T-cell (primary cell): ENCODE results near the gene SMARCC1. TPM values are rescaled to one million over a fixed set of nuclear protein-coding genes. Genes with fewer than 3 reads are reported as not detected.
A peak's percentile ranks its signal among the peaks of the same experiment; 100 is the strongest.

Source experiments
- ATAC-seq, 4 experiments: fragments of 200-7000 bp in 3 of 4; fragments of 150-1000 bp in 1 of 4; cut with Tn5 transposase; replicated peaks in 1 of 4; 1 replicate in 3 of 4; 2 replicates in 1 of 4; pipeline ENCODE4 v1.10.0; 2021; ENCODE audit warnings: moderate library complexity in 3 of 4, mild to moderate bottlenecking in 2 of 4, moderate number of reproducible peaks in 1 of 4
- CTCF ChIA-PET, 2 donors: fragments of 300-600 bp; sonication (Branson Sonifier 250); formaldehyde crosslinking; loops; one replicate each; lab custom pipeline; 2022; ENCODE audit warnings: antibody characterized with exemption in 2 of 2; lab: Charles Lee
- POLR2A ChIA-PET, 2 donors: fragments of 300-600 bp; sonication (Branson Sonifier 250); formaldehyde crosslinking; loops; one replicate each; lab custom pipeline; 2022; ENCODE audit warnings: antibody characterized with exemption in 2 of 2; lab: Charles Lee
- DNase-seq, 35 experiments: peaks; one replicate each; pipeline versions ENCODE4 v3.0.0 to v3.0.0-alpha.2; 2013 to 2023
- H3K27ac ChIP-seq: one replicate; pipeline ENCODE4 v1.5.1; 2013; ENCODE audit warnings: low read length
- H3K27me3 ChIP-seq, 2 experiments: replicated peaks in 1 of 2; 1 replicate in 1 of 2; 2 replicates in 1 of 2; pipeline versions ENCODE4 v1.6.1 to v1.7.0; 2013; ENCODE audit warnings: low read length in 1 of 2, mixed read lengths in 1 of 2; ENCODE audit not compliant: control insufficient read depth in 2 of 2, insufficient read depth in 2 of 2; ENCODE audit errors: extremely low read depth in 1 of 2
- H3K36me3 ChIP-seq, 2 donors: 1 replicate in 1 of 2; 2 replicates in 1 of 2; pipeline versions ENCODE4 v1.6.1 to v1.7.0; 2013; ENCODE audit warnings: low read length in 1 of 2; ENCODE audit not compliant: control insufficient read depth in 2 of 2, insufficient read depth in 1 of 2; ENCODE audit errors: extremely low read depth in 1 of 2
- H3K4me1 ChIP-seq, 2 experiments: 1 replicate in 1 of 2; 2 replicates in 1 of 2; pipeline versions ENCODE4 v1.6.1 to v1.7.0; 2013; ENCODE audit warnings: low read length in 2 of 2, mixed read lengths in 1 of 2; ENCODE audit not compliant: insufficient read depth in 2 of 2, control insufficient read depth in 1 of 2; ENCODE audit errors: extremely low read depth in 1 of 2
- H3K4me3 ChIP-seq, 2 donors: 1 replicate in 1 of 2; 2 replicates in 1 of 2; pipeline versions ENCODE4 v1.5.1 to v1.7.0; 2013; ENCODE audit warnings: mild to moderate bottlenecking in 2 of 2, low read length in 1 of 2, moderate library complexity in 1 of 2; ENCODE audit not compliant: control insufficient read depth in 1 of 2; ENCODE audit errors: extremely low read depth in 1 of 2
- H3K9me3 ChIP-seq: 2 replicates; pipeline ENCODE4 v1.7.0; 2013
- H3K27ac Mint-ChIP-seq, 2 donors: one replicate each; pipeline ENCODE4 v1.8.0; 2020 to 2021; ENCODE audit warnings: mild to moderate bottlenecking in 2 of 2, mixed read lengths in 2 of 2
- H3K27me3 Mint-ChIP-seq, 2 donors: one replicate each; pipeline ENCODE4 v1.8.0; 2021 to 2022; ENCODE audit warnings: mixed read lengths in 2 of 2
- H3K36me3 Mint-ChIP-seq: one replicate; pipeline ENCODE4 v1.8.0; 2021; ENCODE audit warnings: mixed read lengths
- H3K4me1 Mint-ChIP-seq, 3 donors: one replicate each; pipeline ENCODE4 v1.8.0; 2020 to 2022; ENCODE audit warnings: mixed read lengths in 3 of 3, mild to moderate bottlenecking in 1 of 3
- H3K4me3 Mint-ChIP-seq, 3 donors: one replicate each; pipeline ENCODE4 v1.8.0; 2020 to 2022; ENCODE audit warnings: mild to moderate bottlenecking in 3 of 3, mixed read lengths in 3 of 3, moderate library complexity in 3 of 3
- H3K9me3 Mint-ChIP-seq, 3 donors: one replicate each; pipeline ENCODE4 v1.8.0; 2020 to 2022; ENCODE audit warnings: mixed read lengths in 3 of 3
- WGBS: methylation state at CpG from one replicate; pipeline ENCODE4 v1.1.5; 2013; ENCODE audit warnings: missing lambda C conversion rate; ENCODE audit not compliant: insufficient coverage; 5-methylcytosine and 5-hydroxymethylcytosine counted together
- total RNA-seq, 35 experiments: library from RNA in 6 of 35; stranded (reverse) in 6 of 35; fragments of 120-200 nt in 1 of 35; gene quantifications; one replicate each; pipeline versions ENCODE4 v1.2.1 to v1.2.4 and lab custom pipeline; 2013 to 2026

Gene SMARCC1
- total RNA-seq, 5 donors from 2014 or later (not counting 1 experiment from before 2014, with no cell fraction given) = 88.9 to 99.3 (median 92.4) TPM

DNA sequence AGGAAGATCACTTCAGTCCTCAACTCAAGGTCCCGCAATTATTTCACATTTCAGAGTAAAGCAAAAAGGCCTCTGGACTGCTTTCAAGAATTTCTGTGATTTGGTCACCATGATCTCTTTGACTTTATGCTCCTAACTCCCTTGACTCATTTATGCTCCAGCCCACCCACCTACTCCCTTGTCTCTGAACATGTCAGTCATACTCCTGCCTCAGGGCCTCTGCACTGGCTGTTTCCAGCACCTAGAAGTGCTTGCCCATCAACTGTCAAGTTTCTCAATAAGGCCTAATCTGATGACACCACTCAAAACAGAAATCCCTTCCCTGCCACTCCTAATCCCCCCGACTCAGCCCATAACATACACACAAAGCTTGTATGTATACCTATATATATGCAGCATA is 166.9 kb downstream of the SMARCC1 start:
- Histone ChIP-seq H3K27me3 (no peaks in the 10 kb centered on the region), H3K4me1 (no peaks in the 10 kb centered on the region), H3K4me3 (no peak overlapping the region), H3K9me3 (no peaks in the 10 kb centered on the region), H3K27ac (no peak overlapping the region), H3K36me3 (peaks cover 12 to 71% of the 10 kb centered on the region in 2 donors)
- Mint-ChIP-seq H3K9me3 (no peaks in the 10 kb centered on the region), H3K4me3 (no peak overlapping the region), H3K27ac (no peak overlapping the region), H3K36me3 (peaks cover 42% of the 10 kb centered on the region), H3K27me3 (no peaks in the 10 kb centered on the region), H3K4me1 (peaks cover 0 to 4% (median 0%) of the 10 kb centered on the region in 3 donors)
- WGBS = 100% methylated on average over 1 of the region's 2 CpGs
- ATAC-seq (no peak), DNase-seq (no peak)
- ChIA-PET CTCF (interaction anchor here in 1 of 2 donors (0.5 kb wide), 1 partner anchor 209 kb away, joined by 4 read pairs; no protein-coding TSS in a partner anchor), POLR2A (interaction anchor here in 1 of 2 donors (0.6 kb wide), 1 partner anchor 82 kb away, joined by 8 read pairs; no protein-coding TSS in a partner anchor)

DNA sequence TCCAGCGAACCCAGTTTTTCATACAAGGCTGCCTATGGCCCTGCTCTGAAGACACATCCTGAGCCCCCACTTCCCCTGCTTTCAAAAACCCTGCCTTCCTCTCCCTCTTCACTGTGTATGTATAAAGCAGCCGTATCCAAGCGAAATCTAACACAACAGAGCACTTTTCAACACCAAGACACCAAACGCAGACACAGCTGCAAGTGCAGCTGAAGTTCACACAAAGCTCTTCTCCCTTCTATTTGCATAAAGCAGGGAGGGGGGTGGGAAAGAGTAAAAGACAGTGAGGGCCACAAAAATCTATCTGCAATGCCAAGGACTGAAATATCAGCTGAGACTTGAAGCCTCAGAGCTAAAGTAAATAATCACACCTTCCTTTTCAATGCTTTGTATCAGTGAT is 168.0 kb downstream of the SMARCC1 start:
- peaks cover 0 to 4% (median 0%) of the 10 kb centered on the region in 3 donors for H3K4me1 Mint-ChIP-seq
- no peak overlapping the region for H3K4me3 Mint-ChIP-seq
- H3K36me3 Mint-ChIP-seq = peaks cover 40% of the 10 kb centered on the region
- POLR2A ChIA-PET = no interaction called here
- no peaks in the 10 kb centered on the region for H3K27me3 ChIP-seq
- no peaks in the 10 kb centered on the region for H3K27me3 Mint-ChIP-seq
- no peak overlapping the region for H3K4me3 ChIP-seq
- no peaks in the 10 kb centered on the region for H3K4me1 ChIP-seq
- CTCF ChIA-PET = interaction anchor here in 1 of 2 donors (0.7 kb wide), 1 partner anchor 53 kb away, joined by 3 read pairs; no protein-coding TSS in a partner anchor
- no peaks in the 10 kb centered on the region for H3K9me3 Mint-ChIP-seq
- H3K27ac ChIP-seq = no peak overlapping the region
- ATAC-seq (no peak), DNase-seq (no peak)
- peaks cover 5 to 64% of the 10 kb centered on the region in 2 donors for H3K36me3 ChIP-seq
- H3K9me3 ChIP-seq = no peaks in the 10 kb centered on the region
- H3K27ac Mint-ChIP-seq = no peak overlapping the region
- WGBS = 80% methylated on average over 1 of the region's 4 CpGs

DNA sequence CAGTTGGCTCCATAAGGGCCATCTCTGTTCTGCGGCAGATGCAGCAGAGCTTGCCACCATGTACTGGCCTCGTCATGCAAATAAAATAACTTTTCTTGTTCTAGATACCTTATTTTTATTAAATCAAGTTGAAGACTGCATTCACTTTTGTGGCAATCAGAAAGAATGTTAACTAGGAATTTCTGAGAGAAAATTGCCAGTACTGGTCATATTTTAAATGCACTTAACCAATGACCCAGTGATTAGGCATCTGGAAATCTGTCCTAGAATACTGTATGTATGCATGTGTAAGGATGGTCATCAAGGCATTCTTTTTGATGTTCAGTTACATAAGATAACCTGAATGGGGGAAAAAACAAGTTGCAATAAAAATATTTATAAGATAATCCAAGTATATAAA is 168.8 kb downstream of the SMARCC1 start:
- CTCF ChIA-PET = no interaction called here

DNA sequence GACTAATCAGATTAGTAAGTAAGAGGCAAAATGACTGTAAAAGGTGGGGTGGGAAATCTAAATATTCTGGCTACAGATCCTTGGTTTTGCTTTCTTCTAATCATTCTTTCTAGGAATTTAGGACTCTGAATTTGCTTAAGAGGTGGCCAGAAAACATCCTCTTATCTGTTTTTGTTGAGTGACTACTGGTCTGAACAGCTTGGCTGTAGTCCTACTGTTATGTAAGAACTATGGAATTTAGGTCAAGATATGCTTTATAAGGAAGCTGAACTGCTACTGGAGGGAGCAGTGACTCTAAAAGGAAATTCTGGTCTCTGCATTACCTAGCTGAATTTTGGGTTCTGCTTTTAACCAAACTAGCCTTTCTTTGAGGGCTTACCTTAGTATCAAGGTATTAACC is 169.5 kb downstream of the SMARCC1 start:
- CTCF ChIA-PET = no interaction called here
- H3K27me3 Mint-ChIP-seq = no peaks in the 10 kb centered on the region

More for the DNA sequence above, 168.8 kb downstream of the SMARCC1 start:
- no CpG with 5 or more reads among the region's 2 CpGs for WGBS
- Histone ChIP-seq H3K27ac (no peak overlapping the region), H3K9me3 (no peaks in the 10 kb centered on the region), H3K4me1 (no peaks in the 10 kb centered on the region), H3K27me3 (no peaks in the 10 kb centered on the region), H3K36me3 (peaks cover 5 to 64% of the 10 kb centered on the region in 2 donors), H3K4me3 (no peak overlapping the region)
- POLR2A ChIA-PET = no interaction called here
- H3K27ac Mint-ChIP-seq = no peak overlapping the region
- H3K4me1 Mint-ChIP-seq = peaks cover 0 to 3% (median 0%) of the 10 kb centered on the region in 3 donors
- H3K9me3 Mint-ChIP-seq = no peaks in the 10 kb centered on the region
- peaks cover 42% of the 10 kb centered on the region for H3K36me3 Mint-ChIP-seq
- H3K27me3 Mint-ChIP-seq = no peaks in the 10 kb centered on the region
- DNase-seq (no peak), ATAC-seq (no peak)
- no peak overlapping the region for H3K4me3 Mint-ChIP-seq

DNA sequence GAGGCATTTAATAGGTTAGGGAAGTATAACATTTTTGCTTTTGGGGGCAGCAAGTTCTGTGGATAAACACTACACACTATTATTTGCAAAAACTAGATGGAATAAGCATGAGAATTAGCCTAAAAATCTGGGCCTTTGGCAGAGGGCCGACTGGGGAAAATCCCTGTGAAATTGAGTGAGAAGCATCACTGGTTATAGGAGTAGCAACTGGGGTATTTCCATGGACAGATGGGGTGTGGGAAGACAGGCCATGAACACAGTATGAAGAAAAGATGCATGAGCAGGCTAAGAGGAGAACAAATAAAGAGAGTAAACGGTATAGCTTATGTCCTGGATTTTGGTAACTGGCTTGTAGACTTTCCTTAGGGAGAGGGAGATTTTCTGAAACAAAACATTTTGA is 170.1 kb downstream of the SMARCC1 start:
- DNase-seq = no peak
- no peak for ATAC-seq
- Mint-ChIP-seq H3K9me3 (no peaks in the 10 kb centered on the region), H3K4me3 (no peak overlapping the region), H3K27me3 (no peaks in the 10 kb centered on the region), H3K4me1 (no peaks in the 10 kb centered on the region), H3K27ac (peak overlapping the region; percentile 34 to 59), H3K36me3 (peaks cover 38% of the 10 kb centered on the region)
- no peaks in the 10 kb centered on the region for H3K9me3 ChIP-seq
- ChIA-PET CTCF (no interaction called here), POLR2A (no interaction called here)
- peaks cover 5 to 55% of the 10 kb centered on the region in 2 donors for H3K36me3 ChIP-seq
- 94% methylated on average over 2 of the region's 2 CpGs for WGBS
- H3K4me3 ChIP-seq = no peak overlapping the region
- H3K4me1 ChIP-seq = no peaks in the 10 kb centered on the region
- no peaks in the 10 kb centered on the region for H3K27me3 ChIP-seq
- H3K27ac ChIP-seq = no peak overlapping the region

More for the DNA sequence above, 169.5 kb downstream of the SMARCC1 start:
- H3K9me3 Mint-ChIP-seq = no peaks in the 10 kb centered on the region
- H3K36me3 Mint-ChIP-seq = peaks cover 39% of the 10 kb centered on the region
- no peaks in the 10 kb centered on the region for H3K4me1 ChIP-seq
- no peaks in the 10 kb centered on the region for H3K27me3 ChIP-seq
- H3K36me3 ChIP-seq = peaks cover 5 to 60% of the 10 kb centered on the region in 2 donors
- H3K9me3 ChIP-seq = no peaks in the 10 kb centered on the region
- POLR2A ChIA-PET = no interaction called here
- H3K4me3 Mint-ChIP-seq = no peak overlapping the region
- no peak overlapping the region for H3K27ac ChIP-seq
- DNase-seq (no peak), ATAC-seq (no peak)
- H3K27ac Mint-ChIP-seq = peak overlapping the region; percentile 34 to 59
- no peaks in the 10 kb centered on the region for H3K4me1 Mint-ChIP-seq
- no peak overlapping the region for H3K4me3 ChIP-seq

DNA sequence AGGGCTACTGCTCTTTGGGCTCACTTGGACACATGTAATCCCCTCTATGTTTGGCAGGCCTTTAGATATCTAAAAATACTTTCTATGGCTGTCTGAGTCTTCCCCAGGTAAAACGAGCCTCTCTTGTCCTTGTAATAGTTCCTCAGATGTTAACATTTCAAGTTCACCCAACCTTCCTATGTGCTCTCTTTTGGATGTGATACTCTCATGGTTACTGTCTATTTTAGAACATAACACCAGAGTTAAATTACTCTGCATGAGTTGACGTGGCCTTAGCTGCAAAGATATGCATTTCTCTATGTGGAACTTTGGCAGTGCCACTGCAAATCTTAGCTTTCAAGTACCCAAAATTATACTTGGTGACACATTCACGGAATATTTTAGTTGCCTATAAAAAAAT is 171.1 kb downstream of the SMARCC1 start:
- H3K27me3 ChIP-seq = no peaks in the 10 kb centered on the region
- ATAC-seq (no peak), DNase-seq (no peak)
- no peaks in the 10 kb centered on the region for H3K9me3 ChIP-seq
- peaks cover 3 to 56% of the 10 kb centered on the region in 2 donors for H3K36me3 ChIP-seq
- no peak overlapping the region for H3K4me3 Mint-ChIP-seq
- WGBS = 100% methylated on average over 2 of the region's 3 CpGs
- H3K36me3 Mint-ChIP-seq = peaks cover 43% of the 10 kb centered on the region
- H3K4me3 ChIP-seq = no peak overlapping the region
- ChIA-PET POLR2A (no interaction called here), CTCF (no interaction called here)
- H3K27ac ChIP-seq = no peak overlapping the region
- no peaks in the 10 kb centered on the region for H3K4me1 Mint-ChIP-seq
- no peaks in the 10 kb centered on the region for H3K9me3 Mint-ChIP-seq
- no peaks in the 10 kb centered on the region for H3K27me3 Mint-ChIP-seq
- H3K27ac Mint-ChIP-seq = no peak overlapping the region
- H3K4me1 ChIP-seq = no peaks in the 10 kb centered on the region

DNA sequence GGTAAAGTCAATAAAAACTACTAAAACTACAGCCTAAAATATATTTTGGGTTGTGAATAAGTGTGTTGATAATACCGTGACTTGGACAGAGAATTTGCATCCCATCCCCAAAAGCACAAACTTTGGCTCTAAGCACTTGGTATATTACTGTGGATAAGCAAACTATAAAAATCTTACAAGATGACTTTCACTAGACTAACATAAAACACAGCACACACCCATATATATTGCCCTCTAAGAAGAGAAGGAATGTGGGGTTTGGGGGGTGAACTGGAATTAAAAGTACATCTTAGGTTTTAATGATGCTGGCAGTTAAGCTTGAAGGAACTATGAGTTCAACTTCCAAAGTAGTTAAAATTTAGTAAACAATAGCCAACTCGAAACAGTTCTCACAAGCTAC is 174.4 kb downstream of the SMARCC1 start:
- H3K27me3 ChIP-seq = no peaks in the 10 kb centered on the region
- POLR2A ChIA-PET = no interaction called here
- H3K36me3 Mint-ChIP-seq = peaks cover 62% of the 10 kb centered on the region

More for the DNA sequence above, 174.4 kb downstream of the SMARCC1 start:
- DNase-seq (no peak), ATAC-seq (no peak)
- WGBS = 100% methylated on average over 1 of the region's 2 CpGs
- no peak overlapping the region for H3K27ac ChIP-seq
- H3K9me3 Mint-ChIP-seq = no peaks in the 10 kb centered on the region
- H3K36me3 ChIP-seq = peaks cover 9 to 66% of the 10 kb centered on the region in 2 donors
- no peaks in the 10 kb centered on the region for H3K27me3 Mint-ChIP-seq
- H3K4me3 Mint-ChIP-seq = no peak overlapping the region
- H3K4me1 ChIP-seq = no peaks in the 10 kb centered on the region
- H3K4me1 Mint-ChIP-seq = no peaks in the 10 kb centered on the region
- H3K4me3 ChIP-seq = no peak overlapping the region
- H3K27ac Mint-ChIP-seq = no peak overlapping the region
- H3K9me3 ChIP-seq = no peaks in the 10 kb centered on the region
- CTCF ChIA-PET = no interaction called here
